ENCODE results near the gene BICD1.

GRCh38 chr12:32305163-32305562 lies 198.5 kb downstream of the BICD1 start:
- TF ChIP-seq CTCF (IDR thresholded peaks at IDR 0.05) (no peak), POLR2A (IDR thresholded peaks at IDR 0.05) (no peak)
